ENCODE results near the gene FLNB.

FLNB gene, protein sequence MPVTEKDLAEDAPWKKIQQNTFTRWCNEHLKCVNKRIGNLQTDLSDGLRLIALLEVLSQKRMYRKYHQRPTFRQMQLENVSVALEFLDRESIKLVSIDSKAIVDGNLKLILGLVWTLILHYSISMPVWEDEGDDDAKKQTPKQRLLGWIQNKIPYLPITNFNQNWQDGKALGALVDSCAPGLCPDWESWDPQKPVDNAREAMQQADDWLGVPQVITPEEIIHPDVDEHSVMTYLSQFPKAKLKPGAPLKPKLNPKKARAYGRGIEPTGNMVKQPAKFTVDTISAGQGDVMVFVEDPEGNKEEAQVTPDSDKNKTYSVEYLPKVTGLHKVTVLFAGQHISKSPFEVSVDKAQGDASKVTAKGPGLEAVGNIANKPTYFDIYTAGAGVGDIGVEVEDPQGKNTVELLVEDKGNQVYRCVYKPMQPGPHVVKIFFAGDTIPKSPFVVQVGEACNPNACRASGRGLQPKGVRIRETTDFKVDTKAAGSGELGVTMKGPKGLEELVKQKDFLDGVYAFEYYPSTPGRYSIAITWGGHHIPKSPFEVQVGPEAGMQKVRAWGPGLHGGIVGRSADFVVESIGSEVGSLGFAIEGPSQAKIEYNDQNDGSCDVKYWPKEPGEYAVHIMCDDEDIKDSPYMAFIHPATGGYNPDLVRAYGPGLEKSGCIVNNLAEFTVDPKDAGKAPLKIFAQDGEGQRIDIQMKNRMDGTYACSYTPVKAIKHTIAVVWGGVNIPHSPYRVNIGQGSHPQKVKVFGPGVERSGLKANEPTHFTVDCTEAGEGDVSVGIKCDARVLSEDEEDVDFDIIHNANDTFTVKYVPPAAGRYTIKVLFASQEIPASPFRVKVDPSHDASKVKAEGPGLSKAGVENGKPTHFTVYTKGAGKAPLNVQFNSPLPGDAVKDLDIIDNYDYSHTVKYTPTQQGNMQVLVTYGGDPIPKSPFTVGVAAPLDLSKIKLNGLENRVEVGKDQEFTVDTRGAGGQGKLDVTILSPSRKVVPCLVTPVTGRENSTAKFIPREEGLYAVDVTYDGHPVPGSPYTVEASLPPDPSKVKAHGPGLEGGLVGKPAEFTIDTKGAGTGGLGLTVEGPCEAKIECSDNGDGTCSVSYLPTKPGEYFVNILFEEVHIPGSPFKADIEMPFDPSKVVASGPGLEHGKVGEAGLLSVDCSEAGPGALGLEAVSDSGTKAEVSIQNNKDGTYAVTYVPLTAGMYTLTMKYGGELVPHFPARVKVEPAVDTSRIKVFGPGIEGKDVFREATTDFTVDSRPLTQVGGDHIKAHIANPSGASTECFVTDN (N-terminal part only)

DNA sequence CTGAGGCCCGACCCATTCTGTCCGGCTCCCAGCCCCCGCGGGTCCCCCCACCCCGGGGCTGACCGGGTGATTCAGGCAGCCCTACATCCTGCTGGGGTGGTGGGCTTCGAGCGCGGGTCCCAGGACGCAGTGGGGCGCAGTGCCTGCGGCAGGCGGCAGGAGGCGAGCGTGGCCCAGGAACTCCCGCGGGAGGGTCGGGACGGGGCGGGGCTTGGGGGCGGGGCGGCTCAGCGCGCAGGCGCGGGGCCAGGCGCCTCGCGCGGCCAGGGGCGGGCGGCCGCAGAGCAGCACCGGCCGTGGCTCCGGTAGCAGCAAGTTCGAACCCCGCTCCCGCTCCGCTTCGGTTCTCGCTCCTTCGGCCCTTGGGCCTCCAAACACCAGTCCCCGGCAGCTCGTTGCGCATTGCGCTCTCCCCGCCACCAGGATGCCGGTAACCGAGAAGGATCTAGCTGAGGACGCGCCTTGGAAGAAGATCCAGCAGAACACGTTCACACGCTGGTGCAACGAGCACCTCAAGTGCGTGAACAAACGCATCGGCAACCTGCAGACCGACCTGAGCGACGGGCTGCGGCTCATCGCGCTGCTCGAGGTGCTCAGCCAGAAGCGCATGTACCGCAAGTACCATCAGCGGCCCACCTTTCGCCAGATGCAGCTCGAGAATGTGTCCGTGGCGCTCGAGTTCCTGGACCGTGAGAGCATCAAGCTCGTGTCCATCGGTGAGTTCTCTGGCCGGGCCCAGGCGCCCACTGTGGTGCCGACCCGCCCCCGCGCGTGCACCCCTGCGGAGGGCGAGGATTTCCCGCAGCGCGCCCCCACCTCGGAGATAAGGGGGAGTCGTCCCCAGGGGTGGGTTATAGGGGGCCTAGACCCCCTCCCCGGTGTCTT, at the start of gene FLNB:
Gene FLNB, plus strand, starts transcription at position 282 of the 885 bp plus-strand sequence. Its CDS starts 143 bp downstream, at position 425.
- Mint-ChIP-seq H3K36me3 (ENCODE audit: low read depth) (no peaks in the 10 kb centered on the region), H3K4me3 (peak within 1 kb of the TSS; percentile 86)

GRCh38 chr3:57958642-57959422, 49.4 kb upstream of the FLNB start:
- Mint-ChIP-seq H3K27me3 (ENCODE audit: low read depth, poor library complexity) (peaks cover 4% of the 10 kb centered on the region), H3K27ac (no peak overlapping the region), H3K4me1 (peaks cover 21% of the 10 kb centered on the region), H3K9me3 (no peaks in the 10 kb centered on the region), H3K4me3 (no peak overlapping the region), H3K36me3 (ENCODE audit: low read depth) (no peaks in the 10 kb centered on the region)
- TF ChIP-seq, protein P1, sequence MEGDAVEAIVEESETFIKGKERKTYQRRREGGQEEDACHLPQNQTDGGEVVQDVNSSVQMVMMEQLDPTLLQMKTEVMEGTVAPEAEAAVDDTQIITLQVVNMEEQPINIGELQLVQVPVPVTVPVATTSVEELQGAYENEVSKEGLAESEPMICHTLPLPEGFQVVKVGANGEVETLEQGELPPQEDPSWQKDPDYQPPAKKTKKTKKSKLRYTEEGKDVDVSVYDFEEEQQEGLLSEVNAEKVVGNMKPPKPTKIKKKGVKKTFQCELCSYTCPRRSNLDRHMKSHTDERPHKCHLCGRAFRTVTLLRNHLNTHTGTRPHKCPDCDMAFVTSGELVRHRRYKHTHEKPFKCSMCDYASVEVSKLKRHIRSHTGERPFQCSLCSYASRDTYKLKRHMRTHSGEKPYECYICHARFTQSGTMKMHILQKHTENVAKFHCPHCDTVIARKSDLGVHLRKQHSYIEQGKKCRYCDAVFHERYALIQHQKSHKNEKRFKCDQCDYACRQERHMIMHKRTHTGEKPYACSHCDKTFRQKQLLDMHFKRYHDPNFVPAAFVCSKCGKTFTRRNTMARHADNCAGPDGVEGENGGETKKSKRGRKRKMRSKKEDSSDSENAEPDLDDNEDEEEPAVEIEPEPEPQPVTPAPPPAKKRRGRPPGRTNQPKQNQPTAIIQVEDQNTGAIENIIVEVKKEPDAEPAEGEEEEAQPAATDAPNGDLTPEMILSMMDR (IDR thresholded peaks at IDR 0.05), result no peak
- no peak for DNase-seq

More for the DNA sequence above, at the start of gene FLNB:
- H3K27me3 Mint-ChIP-seq (ENCODE audit: low read depth, poor library complexity), result peaks cover 5% of the 10 kb centered on the region
- H3K4me1 Mint-ChIP-seq, result peaks cover 41% of the 10 kb centered on the region
- DNase-seq, result peak; percentile 86
- H3K27ac Mint-ChIP-seq, result no peak within 1 kb of the TSS
- TF ChIP-seq, protein P1 (IDR thresholded peaks at IDR 0.05), result peak; percentile 52
- H3K9me3 Mint-ChIP-seq, result no peaks in the 10 kb centered on the region

DNA sequence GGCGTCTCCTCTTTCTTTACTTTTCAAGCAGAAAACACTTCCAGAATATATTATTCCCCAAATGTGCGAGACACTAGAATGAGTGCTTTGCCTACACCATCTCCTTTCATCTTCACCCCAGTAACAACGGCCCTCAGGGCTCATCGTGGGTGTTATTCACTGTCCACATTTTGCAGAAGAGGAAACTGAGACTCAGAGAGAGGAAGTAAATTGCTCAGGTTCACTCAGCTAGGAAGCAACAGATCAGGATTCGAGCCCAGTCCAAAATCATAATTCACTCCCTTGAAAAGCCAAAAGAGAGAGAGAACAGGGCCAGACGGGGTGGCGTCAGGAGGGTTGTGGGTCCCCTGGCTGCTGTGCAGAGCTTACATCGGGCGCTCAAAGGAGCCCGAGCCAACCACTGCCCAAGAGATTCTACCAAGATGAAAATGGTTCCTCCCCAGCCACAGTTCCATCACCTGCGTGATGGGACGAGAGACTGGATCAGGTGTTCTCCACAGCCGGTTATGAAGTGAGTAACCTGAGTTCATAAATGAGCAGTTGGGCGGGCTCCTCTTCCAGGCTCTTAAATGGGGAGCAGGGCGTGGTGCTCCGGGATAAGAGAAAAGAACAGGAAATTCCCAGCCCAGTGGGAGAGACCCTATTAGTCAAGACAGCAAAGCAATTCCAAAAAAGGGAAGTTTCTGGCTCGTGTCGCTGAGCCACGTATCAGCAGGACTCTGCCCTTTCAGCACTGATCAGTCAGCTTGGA, 48.6 kb upstream of the FLNB start:
- Mint-ChIP-seq H3K36me3 (ENCODE audit: low read depth) (no peaks in the 10 kb centered on the region), H3K9me3 (no peaks in the 10 kb centered on the region), H3K4me3 (no peak overlapping the region), H3K4me1 (peaks cover 16% of the 10 kb centered on the region), H3K27ac (peak overlapping the region; percentile 81), H3K27me3 (ENCODE audit: low read depth, poor library complexity) (peaks cover 4% of the 10 kb centered on the region)
- TF ChIP-seq, protein P1 (IDR thresholded peaks at IDR 0.05), result no peak
- DNase-seq, result no peak

GRCh38 chr3:57960174-57960505, 48.1 kb upstream of the FLNB start:
- peak overlapping the region; percentile 29 for H3K27ac Mint-ChIP-seq
- H3K9me3 Mint-ChIP-seq, result no peaks in the 10 kb centered on the region
- TF ChIP-seq, protein P1 (IDR thresholded peaks at IDR 0.05), result no peak
- peaks cover 4% of the 10 kb centered on the region for H3K27me3 Mint-ChIP-seq (ENCODE audit: low read depth, poor library complexity)
- no peak overlapping the region for H3K4me3 Mint-ChIP-seq
- peaks cover 16% of the 10 kb centered on the region for H3K4me1 Mint-ChIP-seq
- DNase-seq, result no peak
- no peaks in the 10 kb centered on the region for H3K36me3 Mint-ChIP-seq (ENCODE audit: low read depth)
